Hematopoietic multipotent progenitor cell treated with erythropoietin and hydrocortisone succinate and interleukin-3 and kit ligand, for 8 days (in vitro differentiated cells): ENCODE results near the gene MBNL2.
A peak's percentile ranks its signal among the peaks of the same experiment; 100 is the strongest.

Experiments used
- DNase-seq: peaks from one replicate; pipeline ENCODE4 v3.0.0-alpha.2; 2015

MBNL2 gene

GRCh38 chr13:97431171-97431764 lies 209.1 kb downstream of the MBNL2 start:
- no peak for DNase-seq

- no peak for DNase-seq
Observed at GRCh38 chr13:97432232-97432916, 210.2 kb downstream of the MBNL2 start.

- DNase-seq, result peak; percentile 100
Observed at GRCh38 chr13:97432917-97433726, 211.0 kb downstream of the MBNL2 start.

- peak; percentile 92 for DNase-seq
Observed at GRCh38 chr13:97433727-97434396, 211.7 kb downstream of the MBNL2 start, which contains the start of gene RAP2A. Gene RAP2A (plus strand): TSS chr13:97434169. CDS start chr13:97434471, 302 bp downstream.

GRCh38 chr13:97434397-97435201 lies 212.5 kb downstream of the MBNL2 start:
- peak; percentile 29 for DNase-seq

GRCh38 chr13:97435323-97435722 lies 213.2 kb downstream of the MBNL2 start:
- DNase-seq, result peak; percentile 23

GRCh38 chr13:97435794-97436193 lies 213.7 kb downstream of the MBNL2 start:
- peak; percentile 14 for DNase-seq

- no peak for DNase-seq
Observed at GRCh38 chr13:97436845-97437244, 214.7 kb downstream of the MBNL2 start.

- no peak for DNase-seq
Observed at GRCh38 chr13:97437729-97438128, 215.6 kb downstream of the MBNL2 start.

GRCh38 chr13:97438856-97439595 lies 216.9 kb downstream of the MBNL2 start:
- DNase-seq, result no peak

GRCh38 chr13:97440598-97441170 lies 218.6 kb downstream of the MBNL2 start:
- no peak for DNase-seq

GRCh38 chr13:97441368-97441767 lies 219.2 kb downstream of the MBNL2 start:
- no peak for DNase-seq
